GM12875 (cell line): ENCODE data around the gene UNC5A.
"Not testable (repeated sequence)": the region's sequence is repeated elsewhere in the genome, so short reads cannot be mapped to it uniquely, and the experiment has no call there.

Experiments
- H3K4me3 ChIP-seq: one replicate; pipeline ENCODE4 v1.5.1; 2011; ENCODE audit warnings: low read depth, low read length, control low read depth
- TF ChIP-seq, protein P1 (sequence below): IDR thresholded peaks from 2 replicates; pipeline ENCODE4 v1.5.1; 2011; ENCODE audit warnings: low read depth, mild to moderate bottlenecking, control low read depth, inconsistent platforms, low read length, moderate library complexity, borderline replicate concordance; ENCODE audit not compliant: insufficient read depth

The UNC5A gene

DNA sequence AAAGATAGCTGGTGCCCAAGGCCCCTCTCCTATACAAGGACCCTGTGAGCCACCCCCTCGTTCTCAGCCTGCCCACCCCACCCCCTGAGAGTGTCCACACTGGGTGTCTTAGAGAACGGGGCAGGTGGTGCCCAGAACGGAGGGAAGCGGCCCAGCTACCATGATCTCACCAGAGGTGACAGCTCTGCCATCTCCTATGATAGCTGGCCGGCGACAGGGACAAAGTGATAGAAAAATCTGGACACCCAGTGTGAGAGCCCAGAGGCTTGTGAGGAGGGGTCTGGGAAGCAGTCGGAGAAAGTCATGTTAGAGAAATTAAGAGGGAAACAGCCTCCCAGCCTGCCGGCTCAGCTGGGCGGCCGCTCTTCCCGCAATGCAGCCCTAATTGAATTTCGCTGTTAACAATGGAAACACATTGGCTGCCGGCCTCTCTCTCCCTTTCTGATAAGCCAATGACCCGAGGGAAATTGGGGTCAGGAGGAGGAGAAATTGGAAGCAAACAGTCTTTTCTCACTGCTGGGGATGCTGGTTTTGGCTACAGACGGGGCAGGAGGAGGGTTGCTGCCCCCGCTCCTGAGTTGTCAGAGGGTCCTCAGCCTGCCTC, 56.5 kb downstream of the UNC5A start:
- no peak overlapping the region for H3K4me3 ChIP-seq
- TF ChIP-seq, protein P1, sequence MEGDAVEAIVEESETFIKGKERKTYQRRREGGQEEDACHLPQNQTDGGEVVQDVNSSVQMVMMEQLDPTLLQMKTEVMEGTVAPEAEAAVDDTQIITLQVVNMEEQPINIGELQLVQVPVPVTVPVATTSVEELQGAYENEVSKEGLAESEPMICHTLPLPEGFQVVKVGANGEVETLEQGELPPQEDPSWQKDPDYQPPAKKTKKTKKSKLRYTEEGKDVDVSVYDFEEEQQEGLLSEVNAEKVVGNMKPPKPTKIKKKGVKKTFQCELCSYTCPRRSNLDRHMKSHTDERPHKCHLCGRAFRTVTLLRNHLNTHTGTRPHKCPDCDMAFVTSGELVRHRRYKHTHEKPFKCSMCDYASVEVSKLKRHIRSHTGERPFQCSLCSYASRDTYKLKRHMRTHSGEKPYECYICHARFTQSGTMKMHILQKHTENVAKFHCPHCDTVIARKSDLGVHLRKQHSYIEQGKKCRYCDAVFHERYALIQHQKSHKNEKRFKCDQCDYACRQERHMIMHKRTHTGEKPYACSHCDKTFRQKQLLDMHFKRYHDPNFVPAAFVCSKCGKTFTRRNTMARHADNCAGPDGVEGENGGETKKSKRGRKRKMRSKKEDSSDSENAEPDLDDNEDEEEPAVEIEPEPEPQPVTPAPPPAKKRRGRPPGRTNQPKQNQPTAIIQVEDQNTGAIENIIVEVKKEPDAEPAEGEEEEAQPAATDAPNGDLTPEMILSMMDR = no peak

DNA sequence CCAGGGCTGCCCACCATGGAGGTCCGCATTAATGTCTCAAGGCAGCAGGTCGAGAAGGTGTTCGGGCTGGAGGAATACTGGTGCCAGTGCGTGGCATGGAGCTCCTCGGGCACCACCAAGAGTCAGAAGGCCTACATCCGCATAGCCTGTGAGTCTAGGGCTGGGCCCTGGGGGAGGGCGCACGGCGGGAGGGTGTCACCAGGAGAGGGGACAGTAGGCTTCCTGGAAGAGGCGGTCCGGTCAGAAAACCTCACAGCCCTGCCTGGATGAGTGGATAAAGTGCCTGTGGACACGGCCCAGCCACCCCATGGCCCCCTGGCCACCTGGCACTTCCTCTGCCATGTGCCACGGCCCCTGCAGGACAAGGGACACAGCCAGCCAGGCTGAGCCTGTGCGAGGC, 57.8 kb downstream of the UNC5A start:
- no peak overlapping the region for H3K4me3 ChIP-seq
- TF ChIP-seq, protein P1 = no peak

DNA sequence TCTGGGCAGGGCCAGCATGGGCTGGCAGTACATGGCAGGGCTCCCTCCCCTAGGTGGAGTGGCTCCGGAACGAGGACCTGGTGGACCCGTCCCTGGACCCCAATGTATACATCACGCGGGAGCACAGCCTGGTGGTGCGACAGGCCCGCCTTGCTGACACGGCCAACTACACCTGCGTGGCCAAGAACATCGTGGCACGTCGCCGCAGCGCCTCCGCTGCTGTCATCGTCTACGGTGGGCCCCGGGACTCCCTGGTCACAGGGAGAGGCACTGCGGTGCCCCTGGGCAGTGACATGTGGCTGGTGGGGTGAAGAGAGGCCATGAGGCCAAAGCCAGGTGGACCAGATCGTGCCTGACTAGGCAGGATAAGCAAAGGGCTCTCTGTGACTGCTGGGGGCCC, 58.4 kb downstream of the UNC5A start:
- TF ChIP-seq, protein P1 = no peak
- no peak overlapping the region for H3K4me3 ChIP-seq

- TF ChIP-seq, protein P1 = no peak
Measured at GRCh38 chr5:176869501-176870109, 59.2 kb downstream of the UNC5A start.

GRCh38 chr5:176870110-176870591, 59.8 kb downstream of the UNC5A start:
- TF ChIP-seq, protein P1 = no peak
- H3K4me3 ChIP-seq = no peak overlapping the region

More at GRCh38 chr5:176869501-176870109, 59.2 kb downstream of the UNC5A start:
- no peak overlapping the region for H3K4me3 ChIP-seq

DNA sequence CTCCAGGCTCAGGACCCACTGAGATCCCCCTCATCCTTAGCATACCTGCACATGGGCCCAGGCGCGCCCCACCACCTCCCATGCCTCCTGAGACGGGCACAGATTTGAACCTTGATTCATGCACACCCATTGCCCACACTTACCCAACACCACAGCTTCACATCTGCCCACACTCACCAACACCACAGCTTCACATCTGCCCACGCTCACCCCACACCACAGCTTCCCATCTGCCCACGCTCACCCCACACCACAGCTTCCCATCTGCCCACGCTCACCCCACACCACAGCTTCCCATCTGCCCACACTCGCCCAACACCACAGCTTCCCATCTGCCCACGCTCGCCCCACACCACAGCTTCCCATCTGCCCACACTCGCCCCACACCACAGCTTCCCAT, 60.3 kb downstream of the UNC5A start:
- H3K4me3 ChIP-seq = not testable (repeated sequence)

- H3K4me3 ChIP-seq = not testable (repeated sequence)
Measured at GRCh38 chr5:176872586-176872985, 62.2 kb downstream of the UNC5A start.

DNA sequence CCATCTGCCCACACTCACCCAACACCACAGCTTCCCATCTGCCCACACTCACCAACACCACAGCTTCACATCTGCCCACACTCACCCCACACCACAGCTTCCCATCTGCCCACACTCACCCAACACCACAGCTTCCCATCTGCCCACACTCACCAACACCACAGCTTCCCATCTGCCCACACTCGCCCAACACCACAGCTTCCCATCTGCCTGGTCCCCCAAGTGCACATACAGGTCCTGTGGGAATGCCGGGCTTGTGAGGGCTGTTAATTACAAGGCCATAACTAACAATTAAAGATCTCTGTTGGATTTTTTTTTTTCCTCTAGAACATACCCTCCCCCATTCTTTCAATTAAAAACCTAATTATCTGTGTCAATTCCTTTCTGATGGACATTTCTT, 62.7 kb downstream of the UNC5A start:
- H3K4me3 ChIP-seq = not testable (repeated sequence)
